Endothelial cell of hepatic sinusoid (primary cell): ENCODE data around the gene KRTAP21-3.

ENCODE experiments used
- in situ Hi-C: cut with HindIII; loops from 2 replicates; pipeline ENCODE4 v1.10.0; 2017; ENCODE audit warnings: low sequenced_read_pairs

The KRTAP21-3 gene

GRCh38 chr21:30668776-30669175 lies 49.8 kb downstream of the KRTAP21-3 start:
- in situ Hi-C loops, result no loop called here
